GM21515 (cell line): Measurements from ENCODE around the gene MAGIX.

Source experiments
- ATAC-seq: cut with Tn5 transposase; IDR thresholded peaks from one replicate; pipeline ENCODE4 v1.9.1; 2021; ENCODE audit not compliant: unreplicated experiment

The MAGIX gene

GRCh38 chrX:49204017-49204416 is 41.5 kb downstream of the MAGIX start:
- ATAC-seq = no peak

GRCh38 chrX:49204709-49205108 is 42.2 kb downstream of the MAGIX start:
- ATAC-seq = no peak

GRCh38 chrX:49205443-49205842 is 42.9 kb downstream of the MAGIX start:
- no peak for ATAC-seq

- ATAC-seq = no peak
These were observed 44.0 kb downstream of the MAGIX start for GRCh38 chrX:49206543-49206942.

GRCh38 chrX:49208399-49208798 is 45.8 kb downstream of the MAGIX start:
- no peak for ATAC-seq

- ATAC-seq = no peak
These were observed 47.1 kb downstream of the MAGIX start for GRCh38 chrX:49209434-49210251.

- ATAC-seq = no peak
These were observed 47.8 kb downstream of the MAGIX start for GRCh38 chrX:49210406-49210805.

GRCh38 chrX:49211074-49211473 is 48.5 kb downstream of the MAGIX start:
- ATAC-seq = no peak

GRCh38 chrX:49212209-49212608 is 49.7 kb downstream of the MAGIX start:
- ATAC-seq = no peak

- ATAC-seq = no peak
These were observed 50.3 kb downstream of the MAGIX start for GRCh38 chrX:49212861-49213260.

GRCh38 chrX:49214416-49214815 is 51.9 kb downstream of the MAGIX start:
- ATAC-seq = no peak

GRCh38 chrX:49214996-49215526 is 52.5 kb downstream of the MAGIX start:
- no peak for ATAC-seq
